Epithelial cell of alveolus of lung (primary cell): ENCODE measurements around the gene SLAMF1. TPM values are rescaled to one million over a fixed set of nuclear protein-coding genes. Genes with fewer than 3 reads are reported as not detected.

Experiments
- total RNA-seq: library from RNA; depleted of rRNA; stranded (reverse); fragments of >200 nt; gene quantifications from 2 replicates; pipeline ENCODE4 v1.2.1, GENCODE V29; 2015

Gene SLAMF1, protein sequence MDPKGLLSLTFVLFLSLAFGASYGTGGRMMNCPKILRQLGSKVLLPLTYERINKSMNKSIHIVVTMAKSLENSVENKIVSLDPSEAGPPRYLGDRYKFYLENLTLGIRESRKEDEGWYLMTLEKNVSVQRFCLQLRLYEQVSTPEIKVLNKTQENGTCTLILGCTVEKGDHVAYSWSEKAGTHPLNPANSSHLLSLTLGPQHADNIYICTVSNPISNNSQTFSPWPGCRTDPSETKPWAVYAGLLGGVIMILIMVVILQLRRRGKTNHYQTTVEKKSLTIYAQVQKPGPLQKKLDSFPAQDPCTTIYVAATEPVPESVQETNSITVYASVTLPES
- total RNA-seq = not detected in 2 replicates

GRCh38 chr1:160646711-160647328 is at the start of gene SLAMF1:
Gene SLAMF1, minus strand, starts transcription at chr1:160647044. Its CDS starts 99 bp downstream, at chr1:160646945.

DNA sequence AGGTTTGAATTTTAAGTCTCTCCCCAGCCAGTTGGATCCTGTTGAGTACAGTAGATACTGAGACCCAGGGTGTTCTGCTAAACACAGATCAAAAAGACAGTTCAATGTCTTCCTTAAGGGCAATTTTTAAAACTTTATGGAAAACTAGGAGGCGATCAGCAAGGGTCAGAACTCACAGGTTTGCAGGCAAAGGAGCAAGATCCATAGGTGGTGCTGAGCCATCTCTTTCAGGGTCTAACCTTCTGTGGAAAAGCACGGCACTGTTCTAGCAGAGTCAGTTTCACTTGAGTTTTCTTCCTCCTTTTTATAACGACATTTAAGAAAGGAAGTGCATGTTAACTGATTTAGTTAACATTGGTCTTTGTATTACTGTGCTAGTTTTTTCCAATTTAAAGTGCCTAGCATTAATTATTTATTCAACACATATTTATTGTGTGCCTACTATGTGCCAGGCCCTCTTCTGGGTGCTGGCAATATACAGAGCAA is 67.6 kb downstream of the SLAMF1 start, which contains the start of gene CD84:
Gene CD84, minus strand, starts transcription at position 281 of the 486 bp plus-strand sequence. Its CDS starts 59 bp downstream, at position 222.

Other genes with a start within 250 kb of the SLAMF1 start
- gene VANGL2, start 246.5 kb downstream of the SLAMF1 start, total RNA-seq = 2.6 and 7.6 TPM in 2 replicates
- gene SLAMF6, start 123.8 kb downstream of the SLAMF1 start, total RNA-seq = not detected in 2 replicates
- not detected in 2 replicates for gene CD84, start 67.5 kb downstream of the SLAMF1 start, total RNA-seq
- not detected in 2 replicates for gene CD48, start 64.8 kb upstream of the SLAMF1 start, total RNA-seq
- 0.78 and 2.7 TPM in 2 replicates for gene SLAMF7, start 92.2 kb upstream of the SLAMF1 start, total RNA-seq
- not detected in 2 replicates for gene LY9, start 149.1 kb upstream of the SLAMF1 start, total RNA-seq
- not detected in 2 replicates for gene CD244, start 215.8 kb upstream of the SLAMF1 start, total RNA-seq
- gene ITLN1, start 238.1 kb upstream of the SLAMF1 start, total RNA-seq = not detected in 2 replicates